NB4 (cell line): ENCODE data around the gene CCDC18.

Source experiments
- CTCF ChIP-seq: IDR thresholded peaks from one replicate; pipeline ENCODE4 v1.5.1; 2012; ENCODE audit warnings: low read depth, low read length
- MAX ChIP-seq: IDR thresholded peaks from 2 replicates; pipeline ENCODE4 v1.6.1; 2011; ENCODE audit warnings: low read depth, low read length
- MYC ChIP-seq: IDR thresholded peaks from 2 replicates; pipeline ENCODE4 v1.6.1; 2011; ENCODE audit warnings: low read depth, low read length
- POLR2A ChIP-seq: IDR thresholded peaks from 2 replicates; pipeline ENCODE4 v1.6.1; 2011; ENCODE audit warnings: mild to moderate bottlenecking; ENCODE audit not compliant: insufficient read length; ENCODE audit errors: extremely low read depth

GRCh38 chr1:93167006-93167405, 13.5 kb upstream of the CCDC18 start:
- TF ChIP-seq CTCF: no peak
- TF ChIP-seq POLR2A: no peak
- TF ChIP-seq MAX: no peak
- TF ChIP-seq MYC: no peak
